Suprapubic skin (tissue), 4 donors: ENCODE data around the gene EVPLL. TPM values are rescaled to one million over a fixed set of nuclear protein-coding genes. Genes with fewer than 3 reads are reported as not detected.

Experiments
- DNase-seq, 2 donors: peaks; one replicate each; pipeline ENCODE4 v3.0.0-alpha.2; 2019; ENCODE audit warnings: low spot score in 2 of 2
- H3K27ac ChIP-seq: fragments of 200-600 bp; sonication (generic); one replicate; pipeline ENCODE4 v1.5.1; 2019
- H3K27me3 ChIP-seq: fragments of 200-600 bp; sonication (generic); one replicate; pipeline ENCODE4 v1.5.1; 2019
- H3K36me3 ChIP-seq: fragments of 200-600 bp; sonication (generic); one replicate; pipeline ENCODE4 v1.5.1; 2019
- H3K4me1 ChIP-seq: fragments of 200-600 bp; sonication (generic); one replicate; pipeline ENCODE4 v1.5.1; 2019
- H3K4me3 ChIP-seq: fragments of 200-600 bp; sonication (generic); one replicate; pipeline ENCODE4 v1.5.1; 2019; ENCODE audit warnings: mild to moderate bottlenecking
- H3K9me3 ChIP-seq: fragments of 200-600 bp; sonication (generic); one replicate; pipeline ENCODE4 v1.5.1; 2019
- EP300 ChIP-seq: sonication (generic); formaldehyde crosslinking; IDR thresholded peaks from one replicate; pipeline ENCODE4 v1.6.1; 2017; ENCODE audit warnings: antibody characterized with exemption
- POLR2A ChIP-seq, 2 donors: fragments of 450-650 bp; IDR thresholded peaks; one replicate each; pipeline ENCODE4 v1.6.1; 2017; ENCODE audit warnings: antibody characterized with exemption in 2 of 2, mild to moderate bottlenecking in 2 of 2, moderate library complexity in 2 of 2
- POLR2AphosphoS5 ChIP-seq, 3 donors: sonication (generic); formaldehyde crosslinking; IDR thresholded peaks; one replicate each; pipeline ENCODE4 v1.6.1; 2017; ENCODE audit warnings: antibody characterized with exemption in 3 of 3
- WGBS: methylation state at CpG from one replicate; pipeline ENCODE4 v1.1.5; 2018; 5-methylcytosine and 5-hydroxymethylcytosine counted together
- total RNA-seq, 4 donors: library from RNA; depleted of rRNA; stranded (reverse); fragments of >200 nt; gene quantifications; one replicate each; pipeline ENCODE4 v1.1.0, GENCODE V29; 2016
- TF ChIP-seq, protein P1 (sequence below), 2 donors: fragments of 200-600 bp in 1 of 2; fragments of 450-650 bp in 1 of 2; sonication (generic) in 1 of 2; IDR thresholded peaks; one replicate each; pipeline ENCODE4 v1.5.1; 2016 to 2019; ENCODE audit warnings: antibody characterized with exemption in 2 of 2, mild to moderate bottlenecking in 1 of 2, moderate library complexity in 1 of 2

The EVPLL gene
- total RNA-seq, 4 donors from 2014 or later, result 3.7 to 15.6 (median 9.2) TPM

DNA sequence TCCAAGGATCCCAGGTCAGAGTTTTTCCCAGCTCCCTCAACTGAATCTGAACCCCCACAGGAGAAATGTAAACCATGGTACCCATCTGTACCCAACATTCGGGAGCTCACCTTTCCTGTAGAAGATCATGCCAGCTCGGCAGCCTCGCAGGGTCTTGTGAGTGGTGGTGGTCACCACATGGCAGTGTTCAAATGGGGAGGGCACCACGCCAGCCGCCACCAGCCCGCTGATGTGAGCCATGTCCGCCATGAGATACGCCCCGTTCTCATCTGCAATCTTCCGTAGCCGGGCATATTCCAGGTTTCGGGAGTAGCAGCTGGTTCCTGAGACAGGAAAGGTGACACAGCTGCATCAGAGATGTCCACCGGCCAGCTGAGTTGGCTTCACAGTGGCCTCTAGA, 37.6 kb upstream of the EVPLL start:
- TF ChIP-seq EP300 (no peak), POLR2AphosphoS5 (IDR thresholded peaks at IDR 0.05) (no peak), POLR2A (IDR thresholded peaks at IDR 0.05) (no peak)
- TF ChIP-seq, protein P1, sequence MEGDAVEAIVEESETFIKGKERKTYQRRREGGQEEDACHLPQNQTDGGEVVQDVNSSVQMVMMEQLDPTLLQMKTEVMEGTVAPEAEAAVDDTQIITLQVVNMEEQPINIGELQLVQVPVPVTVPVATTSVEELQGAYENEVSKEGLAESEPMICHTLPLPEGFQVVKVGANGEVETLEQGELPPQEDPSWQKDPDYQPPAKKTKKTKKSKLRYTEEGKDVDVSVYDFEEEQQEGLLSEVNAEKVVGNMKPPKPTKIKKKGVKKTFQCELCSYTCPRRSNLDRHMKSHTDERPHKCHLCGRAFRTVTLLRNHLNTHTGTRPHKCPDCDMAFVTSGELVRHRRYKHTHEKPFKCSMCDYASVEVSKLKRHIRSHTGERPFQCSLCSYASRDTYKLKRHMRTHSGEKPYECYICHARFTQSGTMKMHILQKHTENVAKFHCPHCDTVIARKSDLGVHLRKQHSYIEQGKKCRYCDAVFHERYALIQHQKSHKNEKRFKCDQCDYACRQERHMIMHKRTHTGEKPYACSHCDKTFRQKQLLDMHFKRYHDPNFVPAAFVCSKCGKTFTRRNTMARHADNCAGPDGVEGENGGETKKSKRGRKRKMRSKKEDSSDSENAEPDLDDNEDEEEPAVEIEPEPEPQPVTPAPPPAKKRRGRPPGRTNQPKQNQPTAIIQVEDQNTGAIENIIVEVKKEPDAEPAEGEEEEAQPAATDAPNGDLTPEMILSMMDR (IDR thresholded peaks at IDR 0.05), result no peak
- no peaks in the 10 kb centered on the region for H3K9me3 ChIP-seq
- no peaks in the 10 kb centered on the region for H3K27me3 ChIP-seq
- no peak overlapping the region for H3K27ac ChIP-seq
- H3K4me1 ChIP-seq, result no peaks in the 10 kb centered on the region
- peaks cover 72% of the 10 kb centered on the region for H3K36me3 ChIP-seq
- DNase-seq, result no peak
- 99% methylated on average over 12 of the region's 13 CpGs for WGBS
- no peak overlapping the region for H3K4me3 ChIP-seq

DNA sequence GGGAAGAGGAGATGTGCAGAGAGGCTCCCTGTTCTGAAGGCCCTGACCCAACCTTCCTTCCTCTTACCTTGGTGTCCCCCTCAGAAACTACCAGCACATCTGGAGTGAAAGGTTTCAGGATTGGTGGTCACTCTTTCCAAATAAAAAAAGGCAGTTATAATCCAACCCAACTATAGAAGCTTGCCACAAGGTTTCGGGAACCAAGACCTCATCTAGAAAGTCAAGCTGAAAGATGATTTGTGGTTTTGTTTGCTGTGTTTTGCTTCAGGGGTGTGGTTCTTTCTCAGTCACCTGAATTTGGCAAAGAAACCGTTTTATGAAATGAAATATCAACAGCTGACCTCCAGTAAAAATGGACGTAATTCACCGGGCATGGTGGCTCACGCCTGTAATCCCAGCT, 33.6 kb upstream of the EVPLL start:
- no peak for TF ChIP-seq POLR2AphosphoS5 (IDR thresholded peaks at IDR 0.05)
- TF ChIP-seq EP300, result no peak
- no peak for TF ChIP-seq POLR2A (IDR thresholded peaks at IDR 0.05)
- TF ChIP-seq, protein P1 (IDR thresholded peaks at IDR 0.05), result no peak
- Histone ChIP-seq H3K36me3 (peaks cover 81% of the 10 kb centered on the region), H3K27ac (no peak overlapping the region), H3K27me3 (no peaks in the 10 kb centered on the region), H3K9me3 (no peaks in the 10 kb centered on the region), H3K4me1 (no peaks in the 10 kb centered on the region), H3K4me3 (no peak overlapping the region)
- 80% methylated on average over 5 of the region's 5 CpGs for WGBS
- no peak for DNase-seq

DNA sequence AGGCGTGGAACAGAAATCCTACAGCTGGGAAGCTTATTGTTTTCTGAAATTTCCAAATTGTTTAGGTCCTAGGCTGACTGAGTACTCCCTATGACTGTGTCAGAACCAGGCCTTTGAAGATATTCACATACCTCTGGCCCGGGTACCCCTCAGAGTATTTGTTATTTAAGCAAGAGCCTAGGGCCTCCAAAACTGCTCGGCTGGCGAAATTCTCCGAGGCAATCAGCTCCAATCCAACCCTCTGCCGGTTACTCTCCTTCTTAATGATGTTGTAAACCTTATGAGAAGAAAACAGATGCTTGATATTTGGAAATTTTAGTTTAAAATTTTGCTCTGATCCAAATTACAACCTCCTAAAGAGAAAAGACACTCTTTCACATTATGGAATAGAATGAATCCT, 24.0 kb upstream of the EVPLL start:
- 94% methylated on average over 6 of the region's 6 CpGs for WGBS
- H3K36me3 ChIP-seq, result peaks cover 64% of the 10 kb centered on the region
- DNase-seq, result no peak

DNA sequence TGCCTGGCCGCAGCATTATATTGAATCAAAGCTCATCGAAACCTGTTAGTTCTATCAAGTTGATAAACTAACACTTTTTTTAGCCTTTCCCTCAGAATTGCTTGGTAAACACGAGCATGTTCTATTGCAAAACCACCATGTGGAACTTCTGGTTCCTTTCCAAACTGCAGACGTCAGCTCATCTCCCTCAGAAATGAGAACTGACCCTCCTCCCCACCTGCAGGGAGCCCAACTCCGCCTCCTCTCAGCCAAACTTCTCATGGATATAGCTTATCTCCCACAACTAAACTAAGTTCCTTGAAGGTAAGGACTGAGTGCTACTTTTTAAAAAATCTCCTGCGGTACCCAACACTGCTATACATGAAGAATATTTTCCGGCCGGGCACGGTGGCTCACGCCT, 21.0 kb upstream of the EVPLL start:
- peak in 1 of 2 donors; percentile 76 for DNase-seq
- TF ChIP-seq POLR2A (IDR thresholded peaks at IDR 0.05) (no peak), POLR2AphosphoS5 (IDR thresholded peaks at IDR 0.05) (no peak), EP300 (no peak)
- TF ChIP-seq, protein P1 (IDR thresholded peaks at IDR 0.05), result no peak
- Histone ChIP-seq H3K4me1 (peaks cover 2% of the 10 kb centered on the region), H3K36me3 (peaks cover 47% of the 10 kb centered on the region), H3K27me3 (no peaks in the 10 kb centered on the region), H3K4me3 (no peak overlapping the region), H3K9me3 (no peaks in the 10 kb centered on the region), H3K27ac (peak overlapping the region; percentile 64)
- WGBS, result 84% methylated on average over 7 of the region's 10 CpGs

More for the DNA sequence above, 24.0 kb upstream of the EVPLL start:
- Histone ChIP-seq H3K27me3 (no peaks in the 10 kb centered on the region), H3K27ac (no peak overlapping the region), H3K4me1 (no peaks in the 10 kb centered on the region), H3K4me3 (no peak overlapping the region), H3K9me3 (no peaks in the 10 kb centered on the region)
- TF ChIP-seq POLR2A (IDR thresholded peaks at IDR 0.05), result no peak
- TF ChIP-seq, protein P1 (IDR thresholded peaks at IDR 0.05), result no peak
- TF ChIP-seq POLR2AphosphoS5 (IDR thresholded peaks at IDR 0.05), result no peak
- TF ChIP-seq EP300, result no peak

DNA sequence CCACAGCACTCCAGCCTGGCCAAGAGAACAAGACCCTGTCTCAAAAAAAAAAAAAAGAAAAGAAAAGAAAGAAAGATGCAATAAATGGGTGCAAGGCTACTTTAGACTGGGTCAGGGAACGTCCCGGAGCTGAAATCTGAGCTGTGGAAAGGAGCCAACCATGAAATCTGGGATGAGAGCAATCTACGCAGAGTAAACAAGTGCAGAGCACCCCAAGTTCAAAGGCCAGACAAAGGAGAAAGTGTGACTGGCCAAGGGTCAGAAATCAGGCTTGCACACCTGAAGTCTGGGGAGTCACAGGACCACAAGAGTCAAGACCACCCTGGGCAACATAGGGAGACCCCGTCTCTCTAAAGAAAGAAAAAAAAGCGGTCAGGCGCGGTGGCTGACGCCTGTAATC, 17.1 kb upstream of the EVPLL start:
- peaks cover 16% of the 10 kb centered on the region for H3K36me3 ChIP-seq
- WGBS, result 89% methylated on average over 8 of the region's 8 CpGs
- no peaks in the 10 kb centered on the region for H3K9me3 ChIP-seq
- H3K27ac ChIP-seq, result no peak overlapping the region
- DNase-seq, result no peak
- H3K27me3 ChIP-seq, result no peaks in the 10 kb centered on the region
- no peak for TF ChIP-seq POLR2A (IDR thresholded peaks at IDR 0.05)
- TF ChIP-seq, protein P1 (IDR thresholded peaks at IDR 0.05), result no peak
- no peak for TF ChIP-seq EP300
- TF ChIP-seq POLR2AphosphoS5 (IDR thresholded peaks at IDR 0.05), result no peak
- no peak overlapping the region for H3K4me3 ChIP-seq
- H3K4me1 ChIP-seq, result peaks cover 19% of the 10 kb centered on the region
